HG03432 (cell line): ENCODE results near the gene RAMACL.

Experiments used
- ATAC-seq: cut with Tn5 transposase; IDR thresholded peaks from one replicate; pipeline ENCODE4 v1.9.1; 2021; ENCODE audit warnings: mild to moderate bottlenecking, moderate library complexity; ENCODE audit not compliant: unreplicated experiment

Gene RAMACL

DNA sequence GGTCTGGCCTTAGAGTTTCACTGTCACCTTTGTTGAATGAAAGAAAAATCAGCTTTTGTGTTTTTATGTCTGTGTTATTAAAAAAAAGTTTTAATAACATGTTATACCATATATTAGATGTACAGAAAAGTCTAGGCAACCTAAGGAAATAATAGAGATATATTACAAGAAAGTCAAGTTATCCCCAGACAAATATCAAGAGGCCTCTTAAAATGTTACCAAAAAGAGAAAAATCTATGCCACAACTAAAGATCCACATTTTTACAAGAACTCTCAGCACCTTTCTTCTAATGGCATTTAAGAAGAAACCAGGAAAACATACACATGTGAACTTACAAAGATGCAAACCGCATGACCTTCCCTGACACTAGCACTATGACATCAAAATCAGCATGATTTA, 26.8 kb downstream of the RAMACL start:
- no peak for ATAC-seq

DNA sequence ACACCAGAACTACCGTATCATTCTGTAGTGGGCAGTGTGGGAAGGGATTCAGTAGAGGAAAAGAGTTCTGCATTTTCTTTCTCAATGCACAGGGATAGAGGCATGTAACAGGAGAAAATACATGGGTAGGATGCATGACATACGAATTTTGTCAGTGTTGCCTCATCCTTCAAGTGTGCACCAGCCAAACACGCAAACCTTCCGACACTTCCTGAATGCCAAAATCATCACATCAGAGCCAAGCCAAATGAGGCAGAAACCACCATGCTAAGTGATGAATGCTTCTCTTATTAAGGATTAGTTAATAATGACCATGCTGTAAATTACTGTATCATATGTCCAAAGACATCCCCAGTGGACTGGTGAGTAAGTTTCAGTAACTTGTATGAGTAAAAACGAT, 27.3 kb downstream of the RAMACL start:
- no peak for ATAC-seq

DNA sequence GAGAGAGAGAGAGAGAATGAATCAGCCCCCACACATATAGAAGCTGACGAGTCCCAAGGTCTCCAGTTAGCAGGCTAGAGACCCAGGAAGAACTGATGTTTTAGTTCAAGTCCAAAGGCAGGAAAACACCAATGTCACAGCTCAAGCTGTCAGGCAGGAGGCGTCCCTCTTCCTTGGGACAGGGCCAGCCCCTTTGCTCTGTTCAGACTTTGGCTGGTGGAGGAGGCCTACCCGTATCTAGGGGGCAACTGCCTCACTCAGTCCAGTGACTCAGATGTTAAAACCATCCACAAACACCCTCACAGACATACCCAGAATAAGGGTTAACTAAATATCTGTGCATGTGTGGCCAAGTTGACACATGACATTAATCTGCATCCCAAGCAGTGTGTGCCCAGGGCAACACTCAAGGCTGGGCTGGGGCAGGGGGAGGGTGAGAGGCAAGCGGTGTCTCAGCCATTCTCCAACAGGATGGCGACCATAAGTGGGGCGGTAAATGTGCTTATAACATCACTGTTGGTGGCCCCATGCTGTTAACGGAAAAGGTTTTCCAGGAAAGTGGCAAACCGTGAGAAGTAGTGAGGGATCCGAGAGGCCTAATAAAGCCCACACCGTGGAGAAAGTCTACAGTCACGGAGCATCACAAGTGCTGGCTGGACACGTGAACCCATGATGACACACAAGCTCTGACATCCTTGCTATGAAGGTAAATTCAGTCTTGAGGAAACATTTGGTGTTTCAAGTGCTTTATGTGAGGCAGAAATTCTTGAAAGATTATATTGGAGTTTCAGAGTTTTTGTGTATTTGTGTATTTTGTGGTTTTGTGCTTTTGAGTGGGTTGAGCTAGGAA, 28.1 kb downstream of the RAMACL start:
- no peak for ATAC-seq

DNA sequence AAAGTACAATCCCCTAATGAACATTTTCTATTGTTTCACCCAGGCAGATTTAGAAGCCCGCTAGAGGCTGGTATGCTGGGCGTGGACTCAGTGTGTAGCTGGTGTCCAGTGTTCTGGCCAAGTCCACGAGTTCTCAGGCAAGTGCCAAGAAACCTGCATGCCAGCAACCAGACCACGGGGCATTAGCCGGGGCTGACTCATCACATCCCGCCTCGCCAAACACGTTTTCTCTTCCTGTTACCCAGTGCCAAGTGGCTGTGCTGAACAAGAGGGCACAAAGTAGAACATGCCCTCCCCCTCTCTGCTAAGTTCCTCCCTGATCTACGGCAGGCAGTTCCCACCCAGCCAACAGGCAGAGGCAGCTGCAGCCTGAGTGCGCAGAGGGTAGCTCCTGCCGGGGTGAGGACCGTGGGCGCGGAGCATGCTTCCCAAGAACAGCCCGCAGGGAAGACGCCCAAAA, 29.6 kb downstream of the RAMACL start:
- ATAC-seq = no peak

DNA sequence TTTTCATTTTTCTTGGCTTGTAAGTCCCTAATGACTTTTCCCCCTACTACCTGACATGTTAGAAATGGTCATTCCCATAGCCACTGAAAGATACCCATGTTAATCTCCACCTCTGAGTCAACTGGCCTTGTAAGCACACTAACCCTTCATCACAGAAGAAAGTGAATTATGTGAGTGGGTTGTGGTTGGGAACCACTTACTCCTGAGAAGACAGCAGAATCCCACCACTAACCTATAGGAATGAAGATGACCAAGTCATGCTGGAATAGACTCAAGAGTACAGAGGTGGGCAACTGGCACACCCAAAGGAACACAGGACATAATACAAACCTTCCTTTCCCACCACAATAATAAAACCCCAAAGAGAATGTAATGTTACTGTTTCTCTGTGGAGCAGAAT, 30.1 kb downstream of the RAMACL start:
- ATAC-seq = no peak

DNA sequence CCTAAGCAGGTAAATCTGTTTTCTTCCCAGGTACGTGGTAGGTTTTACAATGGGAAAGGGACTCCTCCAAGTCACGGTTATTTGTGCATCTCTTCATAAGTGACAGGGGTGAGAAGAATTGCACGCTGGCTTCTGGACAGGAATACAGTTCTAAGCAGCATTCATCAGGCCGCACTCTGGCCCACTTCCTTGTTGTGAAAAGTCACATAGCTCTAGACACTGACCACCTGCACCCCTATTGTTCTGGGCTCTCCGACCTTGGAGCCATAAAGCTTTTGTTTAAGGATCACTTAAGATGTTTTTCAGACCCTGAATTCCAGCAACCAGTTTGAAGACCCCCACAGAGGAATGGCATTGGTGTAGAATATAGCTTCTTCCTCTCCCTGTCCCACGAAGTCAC, 31.4 kb downstream of the RAMACL start:
- no peak for ATAC-seq

DNA sequence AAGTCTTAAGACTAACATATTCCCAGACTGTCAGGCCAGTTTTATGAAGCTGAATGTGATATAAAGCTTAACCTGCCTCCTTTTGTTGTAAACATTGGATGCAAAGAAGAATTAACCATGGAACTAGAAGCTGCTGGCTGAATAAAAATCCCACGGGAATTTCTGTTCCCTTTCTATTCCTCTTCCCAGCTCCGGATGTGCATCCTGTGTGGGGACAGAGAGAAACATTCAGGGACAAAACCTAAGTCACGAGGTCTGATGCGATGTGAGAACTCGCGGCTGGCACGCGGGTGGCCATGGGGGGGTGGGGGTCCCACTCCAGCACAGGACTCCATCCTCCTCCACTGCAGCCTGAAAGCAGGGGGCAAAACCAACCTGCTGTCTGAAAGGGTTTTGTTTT, 32.2 kb downstream of the RAMACL start:
- no peak for ATAC-seq

DNA sequence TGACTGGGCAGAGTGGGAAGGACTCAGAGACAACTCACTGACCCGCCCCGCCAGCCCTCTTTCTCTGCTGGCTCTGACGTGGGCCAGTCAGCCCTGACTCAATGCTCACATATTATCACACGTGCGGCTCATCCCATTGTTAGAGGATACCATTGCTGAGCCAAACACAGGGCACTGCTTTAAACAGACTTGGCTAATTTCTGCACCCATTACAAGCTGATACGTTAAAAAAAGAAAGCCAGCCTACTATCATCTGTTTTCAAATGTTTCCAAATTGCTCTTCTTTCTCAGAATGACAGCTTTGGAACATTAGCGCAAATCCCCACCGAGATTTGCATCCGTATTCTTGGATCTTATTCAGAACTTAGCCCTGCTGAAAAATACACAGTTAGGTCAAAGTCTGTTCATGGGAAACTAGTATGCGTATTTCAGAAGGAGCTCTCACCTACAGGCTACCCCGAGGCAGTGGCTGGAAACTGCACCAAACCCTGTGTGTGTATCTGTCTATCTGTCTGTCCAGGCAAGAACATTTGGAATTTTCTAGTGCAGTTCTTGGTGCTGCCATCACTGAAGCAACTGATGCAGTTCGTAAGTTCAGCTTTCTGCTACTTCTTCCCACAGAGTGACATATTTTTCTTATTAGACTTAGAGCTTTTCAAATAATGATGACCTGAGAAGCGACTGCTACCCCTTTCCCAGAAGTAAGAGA, 32.8 kb downstream of the RAMACL start:
- no peak for ATAC-seq

DNA sequence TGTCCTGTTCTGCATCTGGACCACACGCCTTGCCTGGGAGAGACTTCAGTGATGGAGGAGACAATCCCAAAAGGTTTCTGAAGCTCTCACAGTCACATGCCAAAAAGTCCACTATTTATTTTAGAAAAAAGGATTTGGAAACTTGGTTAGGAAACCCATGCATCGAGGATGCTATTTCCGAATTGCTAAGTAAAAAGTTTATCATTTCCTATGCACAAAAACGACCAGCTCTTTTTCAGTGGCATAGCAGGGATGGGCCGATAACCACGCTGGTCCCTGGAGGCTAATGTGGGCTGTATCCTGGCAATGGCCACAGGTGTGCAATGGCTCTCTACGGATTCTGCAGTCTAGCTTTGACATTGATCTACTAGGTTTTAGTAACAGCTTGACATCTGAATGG, 33.9 kb downstream of the RAMACL start:
- ATAC-seq = no peak

DNA sequence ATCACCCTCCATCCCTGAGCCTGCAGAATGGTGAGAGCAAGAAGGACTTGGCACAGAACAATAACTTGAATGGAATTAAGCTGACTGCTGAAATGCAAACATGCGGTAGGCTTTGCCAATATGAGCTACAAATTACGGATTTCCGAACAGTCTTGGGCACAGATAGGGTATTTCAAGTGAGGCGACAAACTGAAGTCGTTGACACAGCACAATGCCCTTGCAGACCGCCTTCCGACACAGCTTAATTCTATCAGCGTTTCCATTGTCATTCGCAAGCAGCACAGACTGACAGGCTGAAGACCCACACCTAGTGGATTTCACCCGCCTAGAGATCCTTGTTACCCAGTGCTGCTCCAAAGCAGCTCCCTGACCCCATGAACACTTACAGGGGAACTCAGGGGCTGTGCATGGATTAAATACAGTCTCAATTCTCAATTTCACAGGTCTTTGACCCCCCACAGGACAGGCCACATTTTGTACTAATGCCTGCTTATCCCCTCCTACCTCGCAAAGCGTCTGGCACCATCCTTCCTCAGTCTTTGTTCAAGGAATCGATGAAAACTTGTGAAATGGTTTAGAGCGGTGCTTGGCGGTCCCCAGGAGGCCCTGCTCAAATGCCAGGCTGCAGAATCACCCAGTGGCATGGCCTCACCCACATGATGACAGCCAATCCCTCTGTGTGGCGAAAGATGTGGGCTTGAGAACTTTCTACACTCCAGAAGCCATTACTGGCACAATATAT, 34.6 kb downstream of the RAMACL start:
- ATAC-seq = no peak

DNA sequence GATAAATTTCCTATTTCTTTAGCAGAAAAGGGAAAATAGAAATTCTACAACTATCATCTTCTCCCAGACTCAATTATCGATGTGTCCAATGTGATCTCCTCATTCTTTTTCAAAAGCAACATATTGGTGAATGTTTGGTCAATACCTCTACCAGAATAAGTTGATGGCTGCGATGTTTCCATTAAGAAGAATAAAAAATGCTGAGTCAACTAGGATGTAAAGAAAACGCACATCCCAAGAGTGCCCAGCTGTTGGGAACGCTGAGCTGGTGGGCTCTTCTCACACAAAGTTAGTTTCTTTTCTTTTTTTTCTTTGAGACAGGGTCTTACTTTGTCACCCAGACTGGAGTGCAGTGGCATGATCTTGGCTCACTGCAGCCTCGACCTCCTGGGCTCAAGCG, 39.8 kb downstream of the RAMACL start:
- ATAC-seq = no peak

DNA sequence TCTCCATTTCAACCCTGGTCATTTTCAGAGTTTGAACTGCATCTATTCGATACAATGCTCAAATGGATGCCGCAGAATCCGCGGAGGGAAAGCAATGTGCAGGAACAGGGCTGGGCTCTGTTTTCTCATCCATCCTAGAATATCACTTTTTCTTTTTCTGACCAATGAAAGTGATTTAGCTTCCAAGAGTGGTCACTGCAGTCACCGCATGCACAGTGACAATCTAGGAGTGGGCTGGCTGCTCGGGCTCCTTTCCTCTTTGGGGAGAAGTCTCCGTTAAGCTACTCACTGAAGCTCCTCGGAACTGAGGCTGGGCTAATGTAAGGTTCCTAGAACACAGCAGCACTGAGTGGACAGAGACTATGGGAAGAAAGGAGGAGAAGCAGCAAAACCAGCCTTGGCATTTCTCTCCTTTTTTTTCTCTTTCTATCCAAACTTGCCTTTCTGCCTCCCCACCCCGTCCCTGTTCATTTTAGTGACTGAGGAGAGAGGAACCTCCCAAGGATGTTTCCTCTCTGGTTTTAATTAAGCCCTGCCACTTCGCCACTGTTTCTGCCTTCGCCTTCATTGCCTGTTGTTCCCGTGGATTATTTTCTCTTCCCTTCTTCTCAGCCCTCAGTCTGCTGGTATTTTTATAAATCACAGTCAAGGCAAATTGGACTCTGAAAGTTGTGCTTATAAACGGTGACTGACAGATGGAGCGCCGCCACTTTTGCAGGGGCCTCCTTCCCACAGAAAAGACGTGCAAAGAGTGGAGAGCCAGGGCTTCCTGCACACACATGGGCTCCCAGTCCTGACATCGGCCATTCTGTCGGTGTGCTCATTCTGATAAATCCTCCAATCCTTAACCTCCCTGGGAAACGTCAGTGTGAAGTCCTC, 41.1 kb downstream of the RAMACL start:
- no peak for ATAC-seq

DNA sequence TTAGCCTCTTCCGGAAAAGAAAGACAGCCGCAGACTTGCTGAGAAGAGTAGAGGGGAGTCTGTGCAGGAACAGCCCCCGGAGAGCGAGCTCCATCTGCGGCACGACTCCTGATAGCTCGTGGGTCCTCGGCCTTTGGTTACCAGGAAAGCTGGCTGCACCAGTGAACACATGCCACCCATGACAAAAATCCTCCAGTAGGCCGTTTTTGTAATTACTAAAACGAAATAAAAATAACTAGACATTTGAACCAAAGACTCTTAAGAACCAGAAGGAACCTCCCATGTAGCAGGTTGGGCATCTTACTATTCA, 42.2 kb downstream of the RAMACL start:
- ATAC-seq = no peak

DNA sequence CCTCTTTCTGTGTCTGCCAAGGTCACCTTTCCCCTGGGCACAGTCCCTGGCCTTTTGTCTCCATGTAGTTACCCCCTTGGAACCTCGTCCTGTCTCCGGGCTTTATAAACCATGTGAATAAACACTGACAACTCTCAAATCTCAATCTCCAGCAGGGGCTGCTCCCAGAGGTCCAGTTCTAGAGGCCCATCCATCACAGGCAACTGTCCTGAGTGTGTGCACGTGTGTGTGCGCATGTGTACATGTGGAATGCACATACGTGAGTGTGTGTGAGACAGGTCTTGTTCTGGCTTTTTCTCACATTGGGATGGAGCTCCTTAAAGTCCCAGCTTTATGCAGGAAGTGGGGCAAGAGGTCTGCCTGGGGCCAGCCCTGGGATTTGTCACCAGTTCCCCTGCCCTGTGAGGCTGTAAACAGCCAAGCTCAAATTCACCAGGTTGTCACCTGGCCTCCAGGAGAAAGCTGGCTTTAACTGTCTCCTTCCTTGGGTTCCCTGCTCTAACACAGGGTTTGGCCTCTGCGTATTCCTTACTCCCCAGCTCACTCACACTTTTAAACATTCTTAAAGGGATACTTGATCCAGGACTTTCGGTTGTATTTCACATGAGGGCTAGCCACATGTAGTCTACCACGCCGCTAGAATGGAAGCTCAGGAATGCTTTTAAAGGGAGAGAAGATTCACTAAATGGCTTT, 42.7 kb downstream of the RAMACL start:
- no peak for ATAC-seq

DNA sequence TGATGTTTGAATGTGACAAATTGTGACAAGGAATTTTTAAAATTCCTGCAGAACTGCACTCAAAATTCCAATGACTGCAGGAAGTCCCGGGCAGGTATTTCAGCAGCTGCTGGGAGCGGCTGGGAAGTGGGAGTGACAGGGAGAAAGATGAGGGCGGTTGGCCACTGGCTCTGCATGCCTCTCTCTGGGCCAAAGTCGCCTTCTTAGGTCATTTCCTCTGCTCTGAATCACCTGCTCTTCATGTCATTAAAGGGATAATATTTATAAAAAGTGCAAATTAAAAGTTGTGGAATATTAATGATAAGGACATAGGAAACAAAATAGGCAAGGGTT, 43.9 kb downstream of the RAMACL start:
- ATAC-seq = no peak

DNA sequence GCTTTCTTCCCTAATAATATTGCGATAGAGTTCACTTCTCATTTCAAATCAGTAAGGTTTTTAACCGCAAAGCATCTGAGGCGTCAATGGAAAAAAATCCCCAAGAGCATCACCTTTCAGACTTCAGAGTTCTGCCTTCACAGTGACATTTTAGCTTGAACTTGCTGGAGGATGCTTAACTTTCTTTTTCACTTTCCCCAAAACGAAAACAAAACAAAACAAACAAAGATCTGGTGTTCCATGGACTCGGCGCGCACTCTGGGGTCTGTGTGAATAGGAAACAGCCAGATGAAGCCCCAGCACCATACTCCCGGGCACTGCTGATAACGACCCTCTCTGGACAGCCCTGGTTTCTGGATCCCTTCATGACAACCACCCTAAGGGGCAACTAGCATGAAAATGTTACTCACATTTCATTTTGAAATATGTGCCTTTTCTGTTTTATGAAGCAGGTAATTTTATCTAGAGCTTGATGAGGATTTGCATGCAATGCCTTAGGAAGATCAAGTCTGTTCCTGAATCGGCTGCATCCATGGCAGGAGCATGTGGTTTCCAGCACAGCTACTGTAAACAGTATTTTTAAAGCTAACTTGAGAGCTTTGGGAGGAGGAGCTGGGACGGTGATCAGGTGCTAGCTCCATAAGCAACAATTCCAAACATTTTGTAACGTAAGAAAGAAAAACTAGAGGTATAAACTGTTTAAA, 44.5 kb downstream of the RAMACL start:
- ATAC-seq = no peak

DNA sequence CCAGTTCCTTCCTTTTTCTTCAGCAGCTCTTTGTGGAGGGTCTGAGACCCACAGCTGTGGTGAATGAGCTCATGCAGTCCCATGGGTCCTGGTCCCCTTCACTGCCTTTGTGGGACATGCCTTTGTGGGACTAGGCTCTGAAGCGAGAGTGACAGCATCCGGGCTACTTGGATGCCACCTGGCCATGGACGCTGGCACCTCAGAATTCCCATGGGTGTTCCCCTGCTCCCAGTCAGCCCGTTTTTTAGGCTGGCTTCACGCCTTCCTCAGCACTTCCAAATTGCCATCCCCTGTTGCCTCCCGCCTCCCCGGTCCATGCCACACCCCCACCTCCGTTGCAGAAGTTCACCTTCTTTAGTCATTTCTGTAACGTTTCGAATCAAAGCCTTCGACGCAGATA, 45.1 kb downstream of the RAMACL start:
- ATAC-seq = peak; percentile 47

DNA sequence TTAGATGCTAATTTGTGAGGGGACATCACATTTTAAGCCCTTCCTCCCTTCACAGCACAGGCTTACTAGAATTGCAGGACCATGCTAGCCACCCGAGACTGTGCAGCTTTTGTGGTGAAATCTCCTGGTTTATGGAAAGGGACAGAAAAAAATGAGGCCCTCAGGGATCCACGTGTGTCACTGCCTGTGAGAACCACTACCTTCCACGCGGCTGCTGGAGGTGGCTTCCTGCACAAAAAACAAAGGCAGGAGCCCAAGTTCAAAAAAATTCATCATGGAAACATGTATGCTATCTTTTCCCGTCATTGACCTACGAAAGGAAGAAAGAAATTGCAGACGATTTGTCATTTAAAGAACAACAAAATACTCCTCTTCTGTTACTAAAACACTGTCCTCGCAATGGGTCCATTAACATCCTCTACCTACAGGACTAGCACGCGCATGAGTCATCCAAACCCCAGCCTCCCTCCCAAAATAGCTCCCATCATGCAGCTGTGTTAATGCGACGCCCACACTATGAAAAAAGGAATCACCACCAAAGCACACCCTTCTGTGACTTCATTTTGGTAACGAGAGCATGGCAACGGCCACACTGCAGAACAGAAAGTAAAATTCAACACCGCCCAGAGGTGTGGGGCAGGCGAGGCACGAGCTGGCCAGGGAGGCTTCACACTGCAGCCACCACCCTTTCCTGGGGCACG, 45.7 kb downstream of the RAMACL start:
- peak; percentile 96 for ATAC-seq

DNA sequence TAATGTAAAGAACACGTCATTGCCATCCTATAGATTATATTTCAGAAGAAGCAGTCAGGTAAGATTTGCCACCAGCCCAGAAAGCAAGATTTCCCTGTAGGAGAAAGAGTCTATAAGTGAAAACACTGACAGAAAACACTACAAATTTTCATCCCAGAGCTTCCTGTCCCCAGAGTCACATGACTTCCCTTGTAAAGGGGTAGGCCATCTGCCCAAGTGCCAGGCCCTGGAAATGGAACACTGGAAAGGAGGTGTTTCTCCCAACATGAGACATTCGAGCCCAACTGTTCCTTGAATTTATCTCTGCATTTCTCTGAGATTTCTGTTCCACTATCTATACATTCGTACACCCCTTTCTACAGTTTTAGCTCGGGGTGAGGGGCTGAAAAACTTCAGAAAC, 46.9 kb downstream of the RAMACL start:
- ATAC-seq = no peak
